ENCODE results near the gene EMP3. TPM values are rescaled to one million over a fixed set of nuclear protein-coding genes. Genes with fewer than 3 reads are reported as not detected.

Gene EMP3
- total and polyA plus RNA-seq, 2 of the 13 experiments (the other 11 are each of a cell fraction or from before 2014, with no cell fraction given), result 2.2 to 7.8 TPM

DNA sequence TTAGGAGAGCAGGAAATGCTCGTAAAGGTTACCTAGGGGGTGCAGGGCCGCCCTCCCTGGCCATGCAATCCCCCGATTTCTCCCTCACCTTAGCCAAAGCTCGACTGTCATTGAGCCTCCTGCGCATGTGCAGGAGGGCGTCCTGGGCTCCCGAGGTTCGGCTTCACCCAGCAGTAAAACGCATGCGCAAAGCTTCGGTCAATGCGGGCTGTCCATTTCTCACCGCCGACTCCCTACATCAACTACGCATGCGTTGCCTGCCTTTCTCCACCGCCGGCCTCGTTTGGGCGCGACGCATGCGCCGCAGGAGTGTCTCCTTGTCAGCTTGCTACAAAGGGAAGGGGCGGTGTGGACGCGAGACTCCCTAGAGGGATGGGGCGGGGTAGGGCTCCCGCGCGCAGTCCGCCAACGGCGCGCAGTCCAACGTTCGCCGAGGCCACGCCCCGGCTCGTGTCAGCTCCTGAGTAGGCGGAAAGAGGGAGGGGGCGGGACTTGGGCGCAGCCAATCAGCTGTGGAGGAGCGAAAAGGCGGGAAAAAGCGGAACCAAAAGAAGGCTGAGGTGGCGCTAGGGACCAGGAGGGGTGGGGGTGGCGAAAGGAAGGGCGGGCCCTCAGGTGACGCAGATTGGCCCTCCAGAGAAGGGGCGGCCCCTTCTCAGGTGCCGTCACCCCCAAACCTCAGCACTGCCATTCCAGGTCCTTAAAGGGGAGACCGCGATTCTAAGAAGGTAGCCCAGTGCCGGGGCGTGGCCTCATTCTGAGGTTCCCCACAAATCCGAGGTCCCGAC, 38.7 kb downstream of the EMP3 start, which contains the start of the genes SYNGR4 and TMEM143 (continued):
- TF ChIP-seq ZNF850 (CRISPR knock-in tag; conservative IDR thresholded peaks at IDR 0.05), result no peak
- no peak for TF ChIP-seq ATF1 (CRISPR knock-in tag; IDR thresholded peaks at IDR 0.05)
- TF ChIP-seq, protein P1, sequence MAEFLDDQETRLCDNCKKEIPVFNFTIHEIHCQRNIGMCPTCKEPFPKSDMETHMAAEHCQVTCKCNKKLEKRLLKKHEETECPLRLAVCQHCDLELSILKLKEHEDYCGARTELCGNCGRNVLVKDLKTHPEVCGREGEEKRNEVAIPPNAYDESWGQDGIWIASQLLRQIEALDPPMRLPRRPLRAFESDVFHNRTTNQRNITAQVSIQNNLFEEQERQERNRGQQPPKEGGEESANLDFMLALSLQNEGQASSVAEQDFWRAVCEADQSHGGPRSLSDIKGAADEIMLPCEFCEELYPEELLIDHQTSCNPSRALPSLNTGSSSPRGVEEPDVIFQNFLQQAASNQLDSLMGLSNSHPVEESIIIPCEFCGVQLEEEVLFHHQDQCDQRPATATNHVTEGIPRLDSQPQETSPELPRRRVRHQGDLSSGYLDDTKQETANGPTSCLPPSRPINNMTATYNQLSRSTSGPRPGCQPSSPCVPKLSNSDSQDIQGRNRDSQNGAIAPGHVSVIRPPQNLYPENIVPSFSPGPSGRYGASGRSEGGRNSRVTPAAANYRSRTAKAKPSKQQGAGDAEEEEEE (CRISPR knock-in tag; IDR thresholded peaks at IDR 0.05; ENCODE audit: borderline replicate concordance), result no peak
- no peak for TF ChIP-seq PHF5A (CRISPR knock-in tag; IDR thresholded peaks at IDR 0.05; ENCODE audit: low read depth, unreplicated experiment)
- TF ChIP-seq NCOA1 (CRISPR knock-in tag; IDR thresholded peaks at IDR 0.05), result peak; percentile 46; the same call in 1 of the 2 replicates
- TF ChIP-seq RARG (CRISPR knock-in tag; IDR thresholded peaks at IDR 0.05; ENCODE audit: low read depth), result no peak
- TF ChIP-seq ZNF770 (CRISPR knock-in tag; IDR thresholded peaks at IDR 0.05), result no peak
- no peak for TF ChIP-seq DNMT3B (CRISPR knock-in tag; conservative IDR thresholded peaks at IDR 0.05)
- peak; percentile 47; the same call in 1 of the 2 replicates for TF ChIP-seq ZNF547 (CRISPR knock-in tag; IDR thresholded peaks at IDR 0.05)
- TF ChIP-seq ZBTB21 (CRISPR knock-in tag; IDR thresholded peaks at IDR 0.05), result no peak
- no peak for TF ChIP-seq ZNF564 (CRISPR knock-in tag; IDR thresholded peaks at IDR 0.05)
- no peak for TF ChIP-seq ZNF660 (CRISPR knock-in tag; IDR thresholded peaks at IDR 0.05; ENCODE audit: borderline replicate concordance, low read depth)
- no peak for TF ChIP-seq ZNF224 (CRISPR knock-in tag; IDR thresholded peaks at IDR 0.05)
- TF ChIP-seq SMAD1 (CRISPR knock-in tag; IDR thresholded peaks at IDR 0.05; ENCODE audit: borderline replicate concordance, low read depth), result no peak
- peak; percentile 83; the same call in 1 of the 2 replicates for TF ChIP-seq ZNF788 (CRISPR knock-in tag; IDR thresholded peaks at IDR 0.05; ENCODE audit: borderline replicate concordance)
- peak; percentile 81 for TF ChIP-seq GMEB1 (CRISPR knock-in tag; IDR thresholded peaks at IDR 0.05; ENCODE audit: borderline replicate concordance)
- peak; percentile 13; the same call in 1 of the 2 replicates for TF ChIP-seq ZNF430 (CRISPR knock-in tag; IDR thresholded peaks at IDR 0.05)
- no peak for TF ChIP-seq SMAD9 (CRISPR knock-in tag; IDR thresholded peaks at IDR 0.05)
- TF ChIP-seq ZBTB33 (CRISPR knock-in tag; IDR thresholded peaks at IDR 0.05), result peak; percentile 33; the same call in 1 of the 2 replicates
- peak; percentile 68 for TF ChIP-seq CREB1 (IDR thresholded peaks at IDR 0.05)
- peak; percentile 57 for TF ChIP-seq CREB1 (CRISPR knock-in tag; IDR thresholded peaks at IDR 0.05)
- no peak for TF ChIP-seq PRMT3 (CRISPR knock-in tag; IDR thresholded peaks at IDR 0.05; ENCODE audit: borderline replicate concordance, low read depth)
- no peak for TF ChIP-seq SYNCRIP (IDR thresholded peaks at IDR 0.05; ENCODE audit: insufficient read depth, low read depth, low read length)
